NCI-H2227 treated with DMSO at 0.1 percent for 48 hours (cell line): ENCODE results near the gene CTDP1.

Experiments used
- DNase-seq: peaks from one replicate; lab custom pipeline; 2025; lab: John Stamatoyannopoulos, UW

Gene CTDP1

GRCh38 chr18:79784071-79784913, 104.7 kb downstream of the CTDP1 start:
- no peak for DNase-seq

GRCh38 chr18:79784965-79785770, 105.6 kb downstream of the CTDP1 start:
- DNase-seq: no peak

- DNase-seq: no peak
Measured at GRCh38 chr18:79785831-79786230, 106.2 kb downstream of the CTDP1 start.

- DNase-seq: no peak
Measured at GRCh38 chr18:79786304-79786703, 106.7 kb downstream of the CTDP1 start.

- DNase-seq: no peak
Measured at GRCh38 chr18:79786786-79787526, 107.4 kb downstream of the CTDP1 start.

- no peak for DNase-seq
Measured at GRCh38 chr18:79787527-79787864, 107.9 kb downstream of the CTDP1 start.

- no peak for DNase-seq
Measured at GRCh38 chr18:79787865-79788733, 108.5 kb downstream of the CTDP1 start.

- no peak for DNase-seq
Measured at GRCh38 chr18:79788734-79789085, 109.1 kb downstream of the CTDP1 start.

- DNase-seq: no peak
Measured at GRCh38 chr18:79789091-79789891, 109.7 kb downstream of the CTDP1 start.

GRCh38 chr18:79789901-79790890, 110.6 kb downstream of the CTDP1 start:
- DNase-seq: no peak

GRCh38 chr18:79790996-79791972, 111.7 kb downstream of the CTDP1 start:
- DNase-seq: no peak

GRCh38 chr18:79792096-79792987, 112.7 kb downstream of the CTDP1 start:
- DNase-seq: no peak

- no peak for DNase-seq
Measured at GRCh38 chr18:79792988-79793355, 113.4 kb downstream of the CTDP1 start.

- no peak for DNase-seq
Measured at GRCh38 chr18:79794846-79795245, 115.2 kb downstream of the CTDP1 start.

- DNase-seq: no peak
Measured at GRCh38 chr18:79795446-79795845, 115.8 kb downstream of the CTDP1 start.

GRCh38 chr18:79796016-79796415, 116.4 kb downstream of the CTDP1 start:
- no peak for DNase-seq
